Measurements from ENCODE around the gene AASDH. TPM values are rescaled to one million over a fixed set of nuclear protein-coding genes. Genes with fewer than 3 reads are reported as not detected.
A peak's percentile ranks its signal among the peaks of the same experiment; 100 is the strongest.

Gene AASDH
- total RNA-seq, 1 experiment from 2014 or later: 5.4 TPM

GRCh38 chr4:56301181-56301996 is 85.9 kb downstream of the AASDH start:
- BruUV-seq (replicated peaks): no TSS peak
- H3K4me3 ChIP-seq (ENCODE audit: low read depth in 2 of 2, low read length in 2 of 2): no peak overlapping the region
- POLR2A ChIA-PET: no interaction called here
- intact Hi-C loops (cut with micrococcal nuclease; ENCODE audit: unreplicated experiment): loop anchor here (5.0 kb wide), 1 partner anchor 354 kb away; the partner anchor contains the start of gene CEP135
- H3K4me1 ChIP-seq (ENCODE audit: control insufficient read depth, insufficient read depth, low read length): peaks cover 3% of the 10 kb centered on the region
- peak; percentile 99 for ATAC-seq
- no peak for TF ChIP-seq POLR2AphosphoS5 (IDR thresholded peaks at IDR 0.05; ENCODE audit: low read depth, low read length)
- TF ChIP-seq REST (IDR thresholded peaks at IDR 0.05; ENCODE audit: insufficient read depth in 1 of 2, low read depth in 2 of 2, low read length in 1 of 2): no peak
- peak; percentile 92 for TF ChIP-seq CTCF (IDR thresholded peaks at IDR 0.05)
- TF ChIP-seq TCF7L2 (IDR thresholded peaks at IDR 0.05; ENCODE audit: low read depth, low read length): no peak
- TF ChIP-seq SIN3A (IDR thresholded peaks at IDR 0.05; ENCODE audit: borderline replicate concordance, insufficient read depth, low read depth, low read length): no peak
- peak; percentile 65 for DNase-seq (ENCODE audit: low read depth, low spot score)
- no peaks in the 10 kb centered on the region for H3K27me3 ChIP-seq (ENCODE audit: control insufficient read depth, insufficient read depth, low read length)
- no peaks in the 10 kb centered on the region for H3K36me3 ChIP-seq (ENCODE audit: control insufficient read depth, insufficient read depth, low read length)
- in situ Hi-C loops (cut with HindIII; ENCODE audit: low pct_unique_long_range_greater_than_20kb, low sequenced_read_pairs): no loop called here
- no peaks in the 10 kb centered on the region for H3K9me3 ChIP-seq (ENCODE audit: control insufficient read depth, insufficient read depth, low read depth, low read length)
- CTCF ChIA-PET: no interaction called here
- no peak overlapping the region for H3K27ac ChIP-seq (ENCODE audit: low read length)

- in situ Hi-C loops (cut with HindIII; ENCODE audit: low pct_unique_long_range_greater_than_20kb, low sequenced_read_pairs) (no loop called here), intact Hi-C loops (cut with micrococcal nuclease; ENCODE audit: unreplicated experiment) (loop anchor here (10.0 kb wide), 1 partner anchor 253 kb away; a partner anchor contains a TSS)
- H3K27me3 ChIP-seq (ENCODE audit: control insufficient read depth, insufficient read depth, low read length): no peaks in the 10 kb centered on the region
- H3K9me3 ChIP-seq (ENCODE audit: control insufficient read depth, insufficient read depth, low read depth, low read length): no peaks in the 10 kb centered on the region
- TF ChIP-seq POLR2AphosphoS5 (IDR thresholded peaks at IDR 0.05; ENCODE audit: low read depth, low read length) (no peak), SIN3A (IDR thresholded peaks at IDR 0.05; ENCODE audit: borderline replicate concordance, insufficient read depth, low read depth, low read length) (no peak), TCF7L2 (IDR thresholded peaks at IDR 0.05; ENCODE audit: low read depth, low read length) (no peak), CTCF (IDR thresholded peaks at IDR 0.05) (no peak), REST (IDR thresholded peaks at IDR 0.05; ENCODE audit: insufficient read depth in 1 of 2, low read depth in 2 of 2, low read length in 1 of 2) (no peak)
- H3K36me3 ChIP-seq (ENCODE audit: control insufficient read depth, insufficient read depth, low read length): no peaks in the 10 kb centered on the region
- BruUV-seq (replicated peaks): no TSS peak
- no peak overlapping the region for H3K27ac ChIP-seq (ENCODE audit: low read length)
- no peak for DNase-seq (ENCODE audit: low read depth, low spot score)
- H3K4me3 ChIP-seq (ENCODE audit: low read depth in 2 of 2, low read length in 2 of 2): no peak overlapping the region
- POLR2A ChIA-PET: no interaction called here
- CTCF ChIA-PET: no interaction called here
- no peak for ATAC-seq
- peaks cover 3% of the 10 kb centered on the region for H3K4me1 ChIP-seq (ENCODE audit: control insufficient read depth, insufficient read depth, low read length)
Measured at GRCh38 chr4:56298236-56298635, 89.1 kb downstream of the AASDH start.

Measured in Panc1 (cell line).